Measurements from ENCODE around the gene MEIS1.

The MEIS1 gene

GRCh38 chr2:66525606-66526005, 90.7 kb downstream of the MEIS1 start:
- H3K4me3 ChIP-seq (ENCODE audit: low read depth, low read length), result no peak overlapping the region
- H3K9me3 ChIP-seq (ENCODE audit: control insufficient read depth, insufficient read depth, low read length), result no peaks in the 10 kb centered on the region
- H3K9ac ChIP-seq (ENCODE audit: low read depth, low read length), result no peak overlapping the region
- H3K4me1 ChIP-seq (ENCODE audit: control insufficient read depth, insufficient read depth, low read length), result peaks cover 5% of the 10 kb centered on the region
- no peaks in the 10 kb centered on the region for H3K36me3 ChIP-seq (ENCODE audit: control insufficient read depth, insufficient read depth, low read length)
- H3K27me3 ChIP-seq (ENCODE audit: control insufficient read depth, insufficient read depth, low read length), result no peaks in the 10 kb centered on the region

GRCh38 chr2:66526180-66526579, 91.3 kb downstream of the MEIS1 start:
- no peaks in the 10 kb centered on the region for H3K36me3 ChIP-seq (ENCODE audit: control insufficient read depth, insufficient read depth, low read length)
- H3K4me3 ChIP-seq (ENCODE audit: low read depth, low read length), result no peak overlapping the region
- no peak overlapping the region for H3K9ac ChIP-seq (ENCODE audit: low read depth, low read length)
- H3K4me1 ChIP-seq (ENCODE audit: control insufficient read depth, insufficient read depth, low read length), result peaks cover 5% of the 10 kb centered on the region
- H3K27me3 ChIP-seq (ENCODE audit: control insufficient read depth, insufficient read depth, low read length), result no peaks in the 10 kb centered on the region
- H3K9me3 ChIP-seq (ENCODE audit: control insufficient read depth, insufficient read depth, low read length), result no peaks in the 10 kb centered on the region

GRCh38 chr2:66528974-66529724, 94.2 kb downstream of the MEIS1 start:
- Histone ChIP-seq H3K4me1 (ENCODE audit: control insufficient read depth, insufficient read depth, low read length) (peaks cover 5% of the 10 kb centered on the region), H3K36me3 (ENCODE audit: control insufficient read depth, insufficient read depth, low read length) (no peaks in the 10 kb centered on the region), H3K4me3 (ENCODE audit: low read depth, low read length) (no peak overlapping the region)

GRCh38 chr2:66530651-66531050, 95.7 kb downstream of the MEIS1 start:
- H3K36me3 ChIP-seq (ENCODE audit: control insufficient read depth, insufficient read depth, low read length), result no peaks in the 10 kb centered on the region
- H3K4me1 ChIP-seq (ENCODE audit: control insufficient read depth, insufficient read depth, low read length), result peaks cover 3% of the 10 kb centered on the region
- no peak overlapping the region for H3K4me3 ChIP-seq (ENCODE audit: low read depth, low read length)
- H3K9ac ChIP-seq (ENCODE audit: low read depth, low read length), result no peak overlapping the region
- H3K27me3 ChIP-seq (ENCODE audit: control insufficient read depth, insufficient read depth, low read length), result no peaks in the 10 kb centered on the region
- H3K9me3 ChIP-seq (ENCODE audit: control insufficient read depth, insufficient read depth, low read length), result no peaks in the 10 kb centered on the region

More at GRCh38 chr2:66528974-66529724, 94.2 kb downstream of the MEIS1 start:
- no peaks in the 10 kb centered on the region for H3K9me3 ChIP-seq (ENCODE audit: control insufficient read depth, insufficient read depth, low read length)
- no peaks in the 10 kb centered on the region for H3K27me3 ChIP-seq (ENCODE audit: control insufficient read depth, insufficient read depth, low read length)
- no peak overlapping the region for H3K9ac ChIP-seq (ENCODE audit: low read depth, low read length)

GRCh38 chr2:66531155-66531554, 96.2 kb downstream of the MEIS1 start:
- H3K36me3 ChIP-seq (ENCODE audit: control insufficient read depth, insufficient read depth, low read length), result no peaks in the 10 kb centered on the region
- H3K27me3 ChIP-seq (ENCODE audit: control insufficient read depth, insufficient read depth, low read length), result no peaks in the 10 kb centered on the region
- no peak overlapping the region for H3K9ac ChIP-seq (ENCODE audit: low read depth, low read length)
- H3K4me3 ChIP-seq (ENCODE audit: low read depth, low read length), result no peak overlapping the region
- no peaks in the 10 kb centered on the region for H3K4me1 ChIP-seq (ENCODE audit: control insufficient read depth, insufficient read depth, low read length)
- no peaks in the 10 kb centered on the region for H3K9me3 ChIP-seq (ENCODE audit: control insufficient read depth, insufficient read depth, low read length)

GRCh38 chr2:66531567-66531966, 96.6 kb downstream of the MEIS1 start:
- Histone ChIP-seq H3K4me1 (ENCODE audit: control insufficient read depth, insufficient read depth, low read length) (peaks cover 3% of the 10 kb centered on the region), H3K36me3 (ENCODE audit: control insufficient read depth, insufficient read depth, low read length) (no peaks in the 10 kb centered on the region), H3K4me3 (ENCODE audit: low read depth, low read length) (no peak overlapping the region)

GRCh38 chr2:66532972-66533868, 98.3 kb downstream of the MEIS1 start:
- no peaks in the 10 kb centered on the region for H3K36me3 ChIP-seq (ENCODE audit: control insufficient read depth, insufficient read depth, low read length)
- no peaks in the 10 kb centered on the region for H3K27me3 ChIP-seq (ENCODE audit: control insufficient read depth, insufficient read depth, low read length)
- no peaks in the 10 kb centered on the region for H3K9me3 ChIP-seq (ENCODE audit: control insufficient read depth, insufficient read depth, low read length)
- H3K4me1 ChIP-seq (ENCODE audit: control insufficient read depth, insufficient read depth, low read length), result peaks cover 9% of the 10 kb centered on the region
- H3K4me3 ChIP-seq (ENCODE audit: low read depth, low read length), result no peak overlapping the region
- no peak overlapping the region for H3K9ac ChIP-seq (ENCODE audit: low read depth, low read length)

More at GRCh38 chr2:66531567-66531966, 96.6 kb downstream of the MEIS1 start:
- no peak overlapping the region for H3K9ac ChIP-seq (ENCODE audit: low read depth, low read length)
- no peaks in the 10 kb centered on the region for H3K27me3 ChIP-seq (ENCODE audit: control insufficient read depth, insufficient read depth, low read length)
- no peaks in the 10 kb centered on the region for H3K9me3 ChIP-seq (ENCODE audit: control insufficient read depth, insufficient read depth, low read length)

- Histone ChIP-seq H3K4me3 (ENCODE audit: low read depth, low read length) (no peak overlapping the region), H3K36me3 (ENCODE audit: control insufficient read depth, insufficient read depth, low read length) (no peaks in the 10 kb centered on the region), H3K27me3 (ENCODE audit: control insufficient read depth, insufficient read depth, low read length) (no peaks in the 10 kb centered on the region), H3K9ac (ENCODE audit: low read depth, low read length) (no peak overlapping the region), H3K4me1 (ENCODE audit: control insufficient read depth, insufficient read depth, low read length) (peaks cover 9% of the 10 kb centered on the region), H3K9me3 (ENCODE audit: control insufficient read depth, insufficient read depth, low read length) (no peaks in the 10 kb centered on the region)
Measured at GRCh38 chr2:66534461-66534860, 99.5 kb downstream of the MEIS1 start.

GRCh38 chr2:66535574-66536289, 100.8 kb downstream of the MEIS1 start:
- H3K9ac ChIP-seq (ENCODE audit: low read depth, low read length), result no peak overlapping the region
- no peak overlapping the region for H3K4me3 ChIP-seq (ENCODE audit: low read depth, low read length)
- no peaks in the 10 kb centered on the region for H3K9me3 ChIP-seq (ENCODE audit: control insufficient read depth, insufficient read depth, low read length)
- no peaks in the 10 kb centered on the region for H3K27me3 ChIP-seq (ENCODE audit: control insufficient read depth, insufficient read depth, low read length)
- peaks cover 9% of the 10 kb centered on the region for H3K4me1 ChIP-seq (ENCODE audit: control insufficient read depth, insufficient read depth, low read length)
- no peaks in the 10 kb centered on the region for H3K36me3 ChIP-seq (ENCODE audit: control insufficient read depth, insufficient read depth, low read length)

- no peaks in the 10 kb centered on the region for H3K9me3 ChIP-seq (ENCODE audit: control insufficient read depth, insufficient read depth, low read length)
- no peaks in the 10 kb centered on the region for H3K27me3 ChIP-seq (ENCODE audit: control insufficient read depth, insufficient read depth, low read length)
- H3K36me3 ChIP-seq (ENCODE audit: control insufficient read depth, insufficient read depth, low read length), result no peaks in the 10 kb centered on the region
- H3K4me1 ChIP-seq (ENCODE audit: control insufficient read depth, insufficient read depth, low read length), result peaks cover 9% of the 10 kb centered on the region
- H3K9ac ChIP-seq (ENCODE audit: low read depth, low read length), result no peak overlapping the region
- H3K4me3 ChIP-seq (ENCODE audit: low read depth, low read length), result no peak overlapping the region
Measured at GRCh38 chr2:66536290-66536673, 101.4 kb downstream of the MEIS1 start.

- Histone ChIP-seq H3K36me3 (ENCODE audit: control insufficient read depth, insufficient read depth, low read length) (no peaks in the 10 kb centered on the region), H3K9ac (ENCODE audit: low read depth, low read length) (no peak overlapping the region), H3K4me1 (ENCODE audit: control insufficient read depth, insufficient read depth, low read length) (peaks cover 12% of the 10 kb centered on the region), H3K9me3 (ENCODE audit: control insufficient read depth, insufficient read depth, low read length) (no peaks in the 10 kb centered on the region), H3K4me3 (ENCODE audit: low read depth, low read length) (no peak overlapping the region), H3K27me3 (ENCODE audit: control insufficient read depth, insufficient read depth, low read length) (no peaks in the 10 kb centered on the region)
Measured at GRCh38 chr2:66536997-66537396, 102.1 kb downstream of the MEIS1 start.

Measured in iPS-15b (cell line).